B cell (primary cell): ENCODE results near the gene PLEKHA7. TPM values are rescaled to one million over a fixed set of nuclear protein-coding genes. Genes with fewer than 3 reads are reported as not detected.

Experiments
- ATAC-seq: fragments of 200-7000 bp; cut with Tn5 transposase; one replicate; pipeline ENCODE4 v1.10.0; 2021; ENCODE audit warnings: low read depth, mild to moderate bottlenecking, moderate number of reproducible peaks, moderate library complexity
- CTCF ChIA-PET: fragments of 350-600 bp; sonication (Branson Sonifier 250); formaldehyde crosslinking; loops from one replicate; lab custom pipeline; 2021; ENCODE audit warnings: antibody characterized with exemption, inconsistent platforms; lab: Charles Lee
- POLR2A ChIA-PET: fragments of 350-600 bp; sonication (Branson Sonifier 250); formaldehyde crosslinking; loops from one replicate; lab custom pipeline; 2021; ENCODE audit warnings: antibody characterized with exemption; lab: Charles Lee
- DNase-seq: peaks from one replicate; pipeline ENCODE4 v3.0.0; 2013
- H2AFZ ChIP-seq: 2 replicates; pipeline ENCODE4 v1.6.1; 2012; ENCODE audit warnings: mild to moderate bottlenecking, low read depth, low read length; ENCODE audit not compliant: insufficient read depth, poor library complexity, severe bottlenecking
- H3K27ac ChIP-seq, 2 donors: 1 replicate in 1 of 2; 2 replicates in 1 of 2; pipeline ENCODE4 v1.5.1; 2012 to 2013; ENCODE audit warnings: low read length in 2 of 2, mild to moderate bottlenecking in 2 of 2, moderate library complexity in 1 of 2
- H3K27me3 ChIP-seq, 4 experiments: fragments of 200-600 bp in 1 of 4; sonication (generic) in 1 of 4; replicated peaks in 1 of 4; 1 replicate in 2 of 4; 2 replicates in 2 of 4; pipeline versions ENCODE4 v1.6.1 to v1.7.0; 2013 to 2016; ENCODE audit warnings: low read length in 3 of 4, mild to moderate bottlenecking in 2 of 4, mixed read lengths in 1 of 4, moderate library complexity in 1 of 4; ENCODE audit not compliant: insufficient read depth in 4 of 4, control insufficient read depth in 3 of 4; ENCODE audit errors: control extremely low read depth in 1 of 4
- H3K36me3 ChIP-seq, 2 experiments: replicated peaks in 1 of 2; 1 replicate in 1 of 2; 2 replicates in 1 of 2; pipeline versions ENCODE4 v1.6.1 to v1.7.1; 2013; ENCODE audit warnings: low read length in 1 of 2; ENCODE audit not compliant: insufficient read depth in 2 of 2, control insufficient read depth in 1 of 2; ENCODE audit errors: control extremely low read depth in 1 of 2, extremely low read depth in 1 of 2
- H3K4me1 ChIP-seq, 2 donors: fragments of 200-600 bp in 1 of 2; sonication (generic) in 1 of 2; 1 replicate in 1 of 2; 2 replicates in 1 of 2; pipeline versions ENCODE4 v1.5.1 to v1.6.1; 2013 to 2017; ENCODE audit warnings: low read length in 2 of 2; ENCODE audit not compliant: control insufficient read depth in 2 of 2, insufficient read depth in 2 of 2
- H3K4me2 ChIP-seq: replicated peaks from 2 replicates; pipeline ENCODE3; 2012; ENCODE audit warnings: mild to moderate bottlenecking, low read depth, low read length; ENCODE audit not compliant: poor library complexity, severe bottlenecking
- H3K4me3 ChIP-seq, 5 experiments: fragments of 200-600 bp in 1 of 5; sonication (generic) in 1 of 5; 1 replicate in 3 of 5; 2 replicates in 2 of 5; pipeline versions ENCODE4 v1.5.1 to v1.7.0; 2011 to 2016; ENCODE audit warnings: low read length in 4 of 5, mild to moderate bottlenecking in 4 of 5, low read depth in 2 of 5, control low read depth in 1 of 5, moderate library complexity in 1 of 5; ENCODE audit not compliant: insufficient read depth in 1 of 5; ENCODE audit errors: control extremely low read depth in 1 of 5, extremely low read depth in 1 of 5
- H3K79me2 ChIP-seq: fragments of 200-600 bp; sonication (generic); one replicate; pipeline ENCODE4 v1.6.0; 2016; ENCODE audit warnings: low read length; ENCODE audit not compliant: control insufficient read depth, insufficient read depth
- H3K9ac ChIP-seq: fragments of 200-600 bp; sonication (generic); 2 replicates; pipeline ENCODE4 v1.6.1; 2017; ENCODE audit warnings: mild to moderate bottlenecking, low read length, moderate library complexity
- H3K9me3 ChIP-seq, 3 donors: one replicate each; pipeline versions ENCODE4 v1.6.1 to v1.7.1; 2013; ENCODE audit warnings: low read length in 2 of 3; ENCODE audit not compliant: control insufficient read depth in 2 of 3, insufficient read depth in 1 of 3; ENCODE audit errors: control extremely low read depth in 1 of 3
- H4K20me1 ChIP-seq: 2 replicates; pipeline ENCODE4 v1.6.0; 2012; ENCODE audit warnings: mild to moderate bottlenecking, low read length; ENCODE audit not compliant: insufficient read depth, control insufficient read depth, poor library complexity, severe bottlenecking
- H3K27ac Mint-ChIP-seq: one replicate; pipeline ENCODE4 v1.8.0; 2021; ENCODE audit warnings: mixed read lengths
- H3K27me3 Mint-ChIP-seq: one replicate; pipeline ENCODE4 v1.8.0; 2021; ENCODE audit warnings: mixed read lengths
- H3K4me1 Mint-ChIP-seq: one replicate; pipeline ENCODE4 v1.8.0; 2021; ENCODE audit warnings: mixed read lengths
- H3K4me3 Mint-ChIP-seq: one replicate; pipeline ENCODE4 v1.8.0; 2021; ENCODE audit warnings: mixed read lengths
- H3K9me3 Mint-ChIP-seq: one replicate; pipeline ENCODE4 v1.8.0; 2022; ENCODE audit warnings: mixed read lengths; ENCODE audit not compliant: insufficient read depth
- CTCF ChIP-seq: fragments of 200-600 bp; IDR thresholded peaks from one replicate; pipeline ENCODE4 v1.8.0; 2022; ENCODE audit warnings: antibody characterized with exemption, mild to moderate bottlenecking
- EZH2 ChIP-seq: IDR thresholded peaks from 2 replicates; pipeline ENCODE4 v1.6.1; 2012; ENCODE audit warnings: borderline replicate concordance, low read depth, mild to moderate bottlenecking, moderate library complexity, low read length; ENCODE audit not compliant: insufficient read depth, poor library complexity, severe bottlenecking
- WGBS: methylation state at CpG from one replicate; pipeline ENCODE4 v1.1.5; 2013; ENCODE audit warnings: missing lambda C conversion rate; ENCODE audit not compliant: insufficient coverage; 5-methylcytosine and 5-hydroxymethylcytosine counted together
- intact Hi-C: fragments of 100-400 bp; cut with micrococcal nuclease; formaldehyde crosslinking; loops from one replicate; pipeline ENCODE4 v1.10.0; 2022
- polyA plus RNA-seq: library from polyadenylated mRNA; depleted of rRNA; stranded (reverse); fragments of >200 nt; gene quantifications from 2 replicates; pipeline ENCODE4 v1.2.3, GENCODE V29; 2012
- total RNA-seq, 2 donors: library from RNA; stranded (reverse); fragments of 120-200 nt in 1 of 2; gene quantifications; 1 replicate in 1 of 2; 2 replicates in 1 of 2; pipeline versions ENCODE4 v1.2.3 to v1.2.4, GENCODE V29; 2013 to 2022

Gene PLEKHA7
- total and polyA plus RNA-seq, 2 donors (not counting 1 experiment from before 2014, with no cell fraction given) = 1.7 to 8.2 TPM

- Histone ChIP-seq H3K4me2 (no peak overlapping the region), H3K79me2 (no peaks in the 10 kb centered on the region), H3K27ac (no peak overlapping the region), H3K27me3 (peaks cover 0 to 19% (median 9%) of the 10 kb centered on the region in 4 experiments), H3K9ac (no peak overlapping the region), H2AFZ (no peak overlapping the region), H4K20me1 (no peaks in the 10 kb centered on the region), H3K4me3 (no peak overlapping the region), H3K36me3 (no peaks in the 10 kb centered on the region), H3K4me1 (peaks cover 25 to 28% of the 10 kb centered on the region in 2 donors), H3K9me3 (no peaks in the 10 kb centered on the region)
- H3K4me3 Mint-ChIP-seq = no peak overlapping the region
- no peak overlapping the region for H3K27ac Mint-ChIP-seq
- H3K27me3 Mint-ChIP-seq = peaks cover 7% of the 10 kb centered on the region
- ChIA-PET POLR2A (no interaction called here), CTCF (interaction anchor here (1.2 to 1.3 kb wide), 2 partner anchors 18 to 19 kb away, joined by 3 read pairs; no protein-coding TSS in a partner anchor)
- intact Hi-C loops = loop anchor here (5.0 kb wide), 1 partner anchor 99 kb away; no protein-coding TSS in a partner anchor
- TF ChIP-seq CTCF (no peak), EZH2 (no peak)
- H3K9me3 Mint-ChIP-seq = no peaks in the 10 kb centered on the region
- DNase-seq (no peak), ATAC-seq (no peak)
- H3K4me1 Mint-ChIP-seq = peaks cover 30% of the 10 kb centered on the region
- 96% methylated on average over 4 of the region's 4 CpGs for WGBS
These were observed 92.5 kb downstream of the PLEKHA7 start for GRCh38 chr11:16921668-16922067.

GRCh38 chr11:16921019-16921418 is 93.2 kb downstream of the PLEKHA7 start:
- no peak overlapping the region for H3K4me3 Mint-ChIP-seq
- TF ChIP-seq EZH2 = no peak
- TF ChIP-seq CTCF = no peak
- ChIA-PET POLR2A (no interaction called here), CTCF (no interaction called here)
- no peak overlapping the region for H3K4me2 ChIP-seq
- H3K9me3 Mint-ChIP-seq = no peaks in the 10 kb centered on the region
- H3K27me3 ChIP-seq = peaks cover 0 to 13% (median 2%) of the 10 kb centered on the region in 4 experiments
- no peak overlapping the region for H3K9ac ChIP-seq
- ATAC-seq = no peak
- no peak for DNase-seq
- no peak overlapping the region for H3K27ac Mint-ChIP-seq
- 81% methylated on average over 3 of the region's 4 CpGs for WGBS
- no peaks in the 10 kb centered on the region for H3K79me2 ChIP-seq
- H3K9me3 ChIP-seq = no peaks in the 10 kb centered on the region
- H3K4me3 ChIP-seq = no peak overlapping the region
- no peaks in the 10 kb centered on the region for H4K20me1 ChIP-seq
- H3K27me3 Mint-ChIP-seq = peaks cover under 1% of the 10 kb centered on the region
- H3K27ac ChIP-seq = no peak overlapping the region
- intact Hi-C loops = loop anchor here (5.0 kb wide), 1 partner anchor 99 kb away; no protein-coding TSS in a partner anchor
- H3K4me1 Mint-ChIP-seq = peaks cover 27% of the 10 kb centered on the region
- H3K4me1 ChIP-seq = peaks cover 23 to 24% of the 10 kb centered on the region in 2 donors
- no peak overlapping the region for H2AFZ ChIP-seq
- no peaks in the 10 kb centered on the region for H3K36me3 ChIP-seq
